ENCODE measurements around the gene GOLGA8A.

GOLGA8A gene

GRCh38 chr15:34437687-34438086 lies at the start of gene GOLGA8A:
Gene GOLGA8A (minus strand): TSS chr15:34437808. CDS start chr15:34389691, 48,117 bp downstream.
- peak within 1 kb of the TSS; percentile 76 for H3K9ac ChIP-seq (ENCODE audit: insufficient read length, low read depth)
- no peaks in the 10 kb centered on the region for H3K4me1 ChIP-seq (ENCODE audit: insufficient read depth, insufficient read length)
- no peaks in the 10 kb centered on the region for H3K9me3 ChIP-seq (ENCODE audit: insufficient read depth, low read length)
- DNase-seq (ENCODE audit: low read depth, low spot score), result peak; percentile 43
- H3K4me3 ChIP-seq (ENCODE audit: insufficient read length, low read depth), result peak within 1 kb of the TSS; percentile 51
- no peaks in the 10 kb centered on the region for H3K27me3 ChIP-seq (ENCODE audit: insufficient read depth, insufficient read length)
- peaks cover 14% of the 10 kb centered on the region for H3K36me3 ChIP-seq (ENCODE audit: insufficient read depth, insufficient read length, low read length)
- TF ChIP-seq ZNF274 (IDR thresholded peaks at IDR 0.05; ENCODE audit: low read depth, low read length) (no peak), YY1 (IDR thresholded peaks at IDR 0.05; ENCODE audit: insufficient read depth, insufficient read length) (no peak), SUZ12 (IDR thresholded peaks at IDR 0.05; ENCODE audit: extremely low read depth, insufficient read depth, insufficient read length) (no peak)

- no peak overlapping the region for H3K9ac ChIP-seq (ENCODE audit: insufficient read length, low read depth)
- no peaks in the 10 kb centered on the region for H3K9me3 ChIP-seq (ENCODE audit: insufficient read depth, low read length)
- DNase-seq (ENCODE audit: low read depth, low spot score), result no peak
- H3K4me3 ChIP-seq (ENCODE audit: insufficient read length, low read depth), result no peak overlapping the region
- H3K4me1 ChIP-seq (ENCODE audit: insufficient read depth, insufficient read length), result no peaks in the 10 kb centered on the region
- no peak for TF ChIP-seq SUZ12 (IDR thresholded peaks at IDR 0.05; ENCODE audit: extremely low read depth, insufficient read depth, insufficient read length)
- no peak for TF ChIP-seq ZNF274 (IDR thresholded peaks at IDR 0.05; ENCODE audit: low read depth, low read length)
- no peak for TF ChIP-seq YY1 (IDR thresholded peaks at IDR 0.05; ENCODE audit: insufficient read depth, insufficient read length)
- no peaks in the 10 kb centered on the region for H3K27me3 ChIP-seq (ENCODE audit: insufficient read depth, insufficient read length)
- no peaks in the 10 kb centered on the region for H3K36me3 ChIP-seq (ENCODE audit: insufficient read depth, insufficient read length, low read length)
Measured at GRCh38 chr15:34483644-34484043, 46.0 kb upstream of the GOLGA8A start.

GRCh38 chr15:34481370-34481769 lies 43.8 kb upstream of the GOLGA8A start:
- Histone ChIP-seq H3K36me3 (ENCODE audit: insufficient read depth, insufficient read length, low read length) (no peaks in the 10 kb centered on the region), H3K9me3 (ENCODE audit: insufficient read depth, low read length) (no peaks in the 10 kb centered on the region), H3K4me1 (ENCODE audit: insufficient read depth, insufficient read length) (no peaks in the 10 kb centered on the region), H3K27me3 (ENCODE audit: insufficient read depth, insufficient read length) (no peaks in the 10 kb centered on the region), H3K4me3 (ENCODE audit: insufficient read length, low read depth) (no peak overlapping the region), H3K9ac (ENCODE audit: insufficient read length, low read depth) (no peak overlapping the region)
- TF ChIP-seq YY1 (IDR thresholded peaks at IDR 0.05; ENCODE audit: insufficient read depth, insufficient read length), result no peak
- no peak for TF ChIP-seq SUZ12 (IDR thresholded peaks at IDR 0.05; ENCODE audit: extremely low read depth, insufficient read depth, insufficient read length)
- TF ChIP-seq ZNF274 (IDR thresholded peaks at IDR 0.05; ENCODE audit: low read depth, low read length), result no peak
- DNase-seq (ENCODE audit: low read depth, low spot score), result no peak

- DNase-seq (ENCODE audit: low read depth, low spot score), result no peak
- no peak overlapping the region for H3K4me3 ChIP-seq (ENCODE audit: insufficient read length, low read depth)
- no peak overlapping the region for H3K9ac ChIP-seq (ENCODE audit: insufficient read length, low read depth)
- TF ChIP-seq YY1 (IDR thresholded peaks at IDR 0.05; ENCODE audit: insufficient read depth, insufficient read length) (no peak), ZNF274 (IDR thresholded peaks at IDR 0.05; ENCODE audit: low read depth, low read length) (no peak), SUZ12 (IDR thresholded peaks at IDR 0.05; ENCODE audit: extremely low read depth, insufficient read depth, insufficient read length) (no peak)
- no peaks in the 10 kb centered on the region for H3K36me3 ChIP-seq (ENCODE audit: insufficient read depth, insufficient read length, low read length)
- H3K4me1 ChIP-seq (ENCODE audit: insufficient read depth, insufficient read length), result no peaks in the 10 kb centered on the region
- no peaks in the 10 kb centered on the region for H3K9me3 ChIP-seq (ENCODE audit: insufficient read depth, low read length)
- no peaks in the 10 kb centered on the region for H3K27me3 ChIP-seq (ENCODE audit: insufficient read depth, insufficient read length)
Measured at GRCh38 chr15:34473840-34474239, 36.2 kb upstream of the GOLGA8A start.

GRCh38 chr15:34472947-34473346 lies 35.3 kb upstream of the GOLGA8A start:
- no peak for DNase-seq (ENCODE audit: low read depth, low spot score)
- H3K36me3 ChIP-seq (ENCODE audit: insufficient read depth, insufficient read length, low read length), result no peaks in the 10 kb centered on the region
- H3K9me3 ChIP-seq (ENCODE audit: insufficient read depth, low read length), result no peaks in the 10 kb centered on the region
- TF ChIP-seq SUZ12 (IDR thresholded peaks at IDR 0.05; ENCODE audit: extremely low read depth, insufficient read depth, insufficient read length), result no peak
- TF ChIP-seq ZNF274 (IDR thresholded peaks at IDR 0.05; ENCODE audit: low read depth, low read length), result no peak
- no peak for TF ChIP-seq YY1 (IDR thresholded peaks at IDR 0.05; ENCODE audit: insufficient read depth, insufficient read length)
- H3K4me1 ChIP-seq (ENCODE audit: insufficient read depth, insufficient read length), result no peaks in the 10 kb centered on the region
- H3K27me3 ChIP-seq (ENCODE audit: insufficient read depth, insufficient read length), result no peaks in the 10 kb centered on the region
- H3K9ac ChIP-seq (ENCODE audit: insufficient read length, low read depth), result no peak overlapping the region
- H3K4me3 ChIP-seq (ENCODE audit: insufficient read length, low read depth), result no peak overlapping the region

GRCh38 chr15:34470892-34471291 lies 33.3 kb upstream of the GOLGA8A start:
- no peaks in the 10 kb centered on the region for H3K36me3 ChIP-seq (ENCODE audit: insufficient read depth, insufficient read length, low read length)
- no peak overlapping the region for H3K4me3 ChIP-seq (ENCODE audit: insufficient read length, low read depth)
- no peak overlapping the region for H3K9ac ChIP-seq (ENCODE audit: insufficient read length, low read depth)
- TF ChIP-seq ZNF274 (IDR thresholded peaks at IDR 0.05; ENCODE audit: low read depth, low read length), result no peak
- no peak for TF ChIP-seq SUZ12 (IDR thresholded peaks at IDR 0.05; ENCODE audit: extremely low read depth, insufficient read depth, insufficient read length)
- no peak for TF ChIP-seq YY1 (IDR thresholded peaks at IDR 0.05; ENCODE audit: insufficient read depth, insufficient read length)
- no peaks in the 10 kb centered on the region for H3K4me1 ChIP-seq (ENCODE audit: insufficient read depth, insufficient read length)
- DNase-seq (ENCODE audit: low read depth, low spot score), result no peak
- H3K9me3 ChIP-seq (ENCODE audit: insufficient read depth, low read length), result no peaks in the 10 kb centered on the region
- no peaks in the 10 kb centered on the region for H3K27me3 ChIP-seq (ENCODE audit: insufficient read depth, insufficient read length)

GRCh38 chr15:34470091-34470490 lies 32.5 kb upstream of the GOLGA8A start:
- no peaks in the 10 kb centered on the region for H3K36me3 ChIP-seq (ENCODE audit: insufficient read depth, insufficient read length, low read length)
- H3K9ac ChIP-seq (ENCODE audit: insufficient read length, low read depth), result no peak overlapping the region
- no peaks in the 10 kb centered on the region for H3K9me3 ChIP-seq (ENCODE audit: insufficient read depth, low read length)
- H3K4me3 ChIP-seq (ENCODE audit: insufficient read length, low read depth), result no peak overlapping the region
- TF ChIP-seq ZNF274 (IDR thresholded peaks at IDR 0.05; ENCODE audit: low read depth, low read length), result no peak
- TF ChIP-seq YY1 (IDR thresholded peaks at IDR 0.05; ENCODE audit: insufficient read depth, insufficient read length), result no peak
- no peak for TF ChIP-seq SUZ12 (IDR thresholded peaks at IDR 0.05; ENCODE audit: extremely low read depth, insufficient read depth, insufficient read length)
- no peaks in the 10 kb centered on the region for H3K27me3 ChIP-seq (ENCODE audit: insufficient read depth, insufficient read length)
- no peak for DNase-seq (ENCODE audit: low read depth, low spot score)
- H3K4me1 ChIP-seq (ENCODE audit: insufficient read depth, insufficient read length), result no peaks in the 10 kb centered on the region
